Fibroblast of lung (primary cell): ENCODE measurements around the gene CDH12. TPM values are rescaled to one million over a fixed set of nuclear protein-coding genes. Genes with fewer than 3 reads are reported as not detected.
"Not testable (repeated sequence)": the region's sequence is repeated elsewhere in the genome, so short reads cannot be mapped to it uniquely, and the experiment has no call there.

ENCODE experiments used
- DNase-seq, 2 donors: peaks; one replicate each; pipeline versions ENCODE4 v3.0.0 to v3.0.0-alpha.2; 2010; ENCODE audit warnings: low read depth in 2 of 2
- H2AFZ ChIP-seq: 2 replicates; pipeline ENCODE4 v1.5.1; 2012; ENCODE audit warnings: low read length, control low read depth, inconsistent platforms
- H3K27ac ChIP-seq: 2 replicates; pipeline ENCODE4 v1.5.1; 2011; ENCODE audit warnings: low read length, control low read depth; ENCODE audit not compliant: insufficient read depth
- H3K27me3 ChIP-seq: 2 replicates; pipeline ENCODE4 v1.5.1; 2011; ENCODE audit warnings: mild to moderate bottlenecking, low read length; ENCODE audit not compliant: control insufficient read depth, insufficient read depth
- H3K36me3 ChIP-seq: 2 replicates; pipeline ENCODE4 v1.5.1; 2011; ENCODE audit warnings: low read length; ENCODE audit not compliant: control insufficient read depth, insufficient read depth
- H3K4me1 ChIP-seq: 2 replicates; pipeline ENCODE4 v1.5.1; 2011; ENCODE audit warnings: low read length; ENCODE audit not compliant: control insufficient read depth, insufficient read depth; ENCODE audit errors: extremely low read depth
- H3K4me2 ChIP-seq: 2 replicates; pipeline ENCODE4 v1.5.1; 2011; ENCODE audit warnings: low read length, control low read depth; ENCODE audit not compliant: insufficient read depth; ENCODE audit errors: extremely low read depth
- H3K4me3 ChIP-seq, 4 experiments: fragments of 200-600 bp in 1 of 4; sonication (generic) in 1 of 4; replicated peaks in 1 of 4; 2 replicates each; pipeline ENCODE4 v1.5.1; 2011 to 2016; ENCODE audit warnings: low read length in 4 of 4, low read depth in 3 of 4, mild to moderate bottlenecking in 3 of 4, control low read depth in 2 of 4, inconsistent platforms in 1 of 4, mixed read lengths in 1 of 4; ENCODE audit not compliant: insufficient read depth in 1 of 4; ENCODE audit errors: control extremely low read depth in 1 of 4
- H3K79me2 ChIP-seq: 2 replicates; pipeline ENCODE4 v1.5.1; 2012; ENCODE audit warnings: mild to moderate bottlenecking, low read length, inconsistent platforms; ENCODE audit not compliant: control insufficient read depth, insufficient read depth
- H3K9ac ChIP-seq: 2 replicates; pipeline ENCODE4 v1.5.1; 2011; ENCODE audit warnings: mild to moderate bottlenecking, low read length, control low read depth; ENCODE audit not compliant: insufficient read depth
- H3K9me3 ChIP-seq: 2 replicates; pipeline ENCODE4 v1.5.1; 2012; ENCODE audit warnings: low read depth, low read length; ENCODE audit not compliant: control insufficient read depth, insufficient read depth
- H4K20me1 ChIP-seq: 2 replicates; pipeline ENCODE4 v1.5.1; 2011; ENCODE audit warnings: low read length; ENCODE audit not compliant: control insufficient read depth, insufficient read depth; ENCODE audit errors: extremely low read depth
- EZH2 ChIP-seq: IDR thresholded peaks from 2 replicates; pipeline ENCODE4 v1.5.1; 2012; ENCODE audit warnings: low read length, control low read depth, mild to moderate bottlenecking; ENCODE audit errors: missing control alignments
- polyA plus RNA-seq, 2 donors: library from polyadenylated mRNA; depleted of rRNA in 1 of 2; stranded (reverse) in 1 of 2; unstranded in 1 of 2; fragments of >200 nt; gene quantifications; 2 replicates each; pipeline ENCODE4 v1.2.1, GENCODE V29; 2011 to 2012; ENCODE audit warnings: missing spikeins in 1 of 2
- total RNA-seq: library from RNA; depleted of rRNA; stranded (reverse); fragments of >200 nt; gene quantifications from 2 replicates; pipeline ENCODE4 v1.2.1, GENCODE V29; 2014
- TF ChIP-seq, protein P1 (sequence below), 2 donors: IDR thresholded peaks in 1 of 2; conservative IDR thresholded peaks in 1 of 2; 1 replicate in 1 of 2; 2 replicates in 1 of 2; pipeline ENCODE4 v1.5.1; 2011 to 2012; ENCODE audit warnings: low read length in 2 of 2, control low read depth in 1 of 2, inconsistent platforms in 1 of 2, low read depth in 1 of 2, mild to moderate bottlenecking in 1 of 2

Gene CDH12
- total and polyA plus RNA-seq, 2 donors (not counting 1 experiment from before 2014, with no cell fraction given): 0.02 TPM; not detected in 1

DNA sequence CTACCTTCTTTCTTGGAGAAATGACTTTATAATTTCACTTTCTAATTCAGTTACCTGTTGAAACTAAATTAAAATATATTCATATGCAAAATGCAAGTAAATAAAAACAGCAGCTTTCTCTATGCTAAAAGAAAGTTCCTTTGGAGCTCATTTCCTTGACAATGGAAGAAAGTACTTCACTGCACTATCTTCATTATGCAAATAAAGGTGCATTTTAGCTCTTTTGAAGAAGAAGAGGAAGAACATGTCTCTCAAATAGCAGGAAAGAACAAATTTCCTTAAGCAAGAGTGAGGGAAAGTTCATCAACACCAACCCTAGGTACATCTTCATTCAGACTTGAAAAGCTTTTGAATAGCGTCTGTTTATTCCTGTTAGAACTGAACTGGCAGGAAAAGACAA lies 901.6 kb downstream of the CDH12 start:
- not testable (repeated sequence) for H3K4me3 ChIP-seq, H3K27me3 ChIP-seq, DNase-seq, H2AFZ ChIP-seq, H3K4me2 ChIP-seq, H3K4me1 ChIP-seq, H4K20me1 ChIP-seq, H3K79me2 ChIP-seq, H3K36me3 ChIP-seq, H3K9ac ChIP-seq, H3K9me3 ChIP-seq, H3K27ac ChIP-seq

DNA sequence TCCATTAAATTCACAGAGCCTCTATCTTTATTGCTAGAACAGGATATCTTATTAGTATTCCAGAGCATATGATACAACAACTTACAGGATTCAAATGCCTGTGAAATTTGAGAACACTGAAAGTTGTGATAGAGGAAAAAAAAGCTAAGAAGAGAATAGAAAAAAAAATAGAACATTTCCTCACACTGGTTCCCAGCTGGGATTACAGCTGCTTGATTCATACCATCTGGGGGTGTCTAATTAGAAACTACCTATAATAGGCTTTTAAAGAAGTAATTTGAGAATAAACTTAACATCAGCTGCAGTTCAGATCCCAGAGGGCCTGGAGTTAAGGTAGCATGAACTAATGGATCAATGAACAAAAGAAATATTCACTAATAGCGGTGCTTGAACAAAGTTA lies 922.0 kb downstream of the CDH12 start:
- DNase-seq: peak in 1 of 2 donors; percentile 19
- H3K9me3 ChIP-seq: no peaks in the 10 kb centered on the region
- H4K20me1 ChIP-seq: no peaks in the 10 kb centered on the region

DNA sequence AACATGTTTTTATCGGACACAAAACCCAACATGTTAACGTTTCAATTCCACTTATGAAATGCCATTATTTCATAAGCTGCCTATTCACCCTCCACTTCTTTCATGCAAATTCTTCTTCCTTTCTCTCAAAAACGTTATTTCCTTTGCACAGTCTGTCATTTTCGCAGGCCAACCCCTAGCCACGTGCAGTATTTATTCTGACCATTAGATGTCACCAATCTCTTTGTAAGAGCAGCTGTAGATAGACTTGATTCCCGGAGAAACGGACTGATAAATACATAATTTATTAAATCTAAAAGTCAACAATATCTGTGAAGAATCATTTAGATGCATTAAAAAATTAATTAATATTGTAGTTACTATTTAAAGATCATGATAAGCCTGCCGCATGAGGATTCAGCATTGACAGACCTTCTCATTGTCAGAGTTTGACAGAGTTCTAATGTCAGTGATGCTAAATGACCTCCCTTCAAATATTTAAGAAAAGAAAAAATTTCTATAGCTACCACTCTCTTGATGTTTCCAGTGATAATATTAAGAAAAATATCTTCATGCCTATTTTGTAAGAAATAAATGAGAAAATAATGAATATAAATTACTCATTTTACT lies 933.6 kb downstream of the CDH12 start:
- no peaks in the 10 kb centered on the region for H3K27me3 ChIP-seq
- H3K27ac ChIP-seq: no peak overlapping the region
- no peak overlapping the region for H3K4me3 ChIP-seq
- no peaks in the 10 kb centered on the region for H3K36me3 ChIP-seq
- H3K79me2 ChIP-seq: no peaks in the 10 kb centered on the region
- no peak overlapping the region for H3K4me2 ChIP-seq
- H3K4me1 ChIP-seq: no peaks in the 10 kb centered on the region
- DNase-seq: peak; percentile 25 to 71
- H3K9ac ChIP-seq: no peak overlapping the region
- H4K20me1 ChIP-seq: no peaks in the 10 kb centered on the region
- H2AFZ ChIP-seq: no peak overlapping the region
- no peaks in the 10 kb centered on the region for H3K9me3 ChIP-seq
- TF ChIP-seq, protein P1, sequence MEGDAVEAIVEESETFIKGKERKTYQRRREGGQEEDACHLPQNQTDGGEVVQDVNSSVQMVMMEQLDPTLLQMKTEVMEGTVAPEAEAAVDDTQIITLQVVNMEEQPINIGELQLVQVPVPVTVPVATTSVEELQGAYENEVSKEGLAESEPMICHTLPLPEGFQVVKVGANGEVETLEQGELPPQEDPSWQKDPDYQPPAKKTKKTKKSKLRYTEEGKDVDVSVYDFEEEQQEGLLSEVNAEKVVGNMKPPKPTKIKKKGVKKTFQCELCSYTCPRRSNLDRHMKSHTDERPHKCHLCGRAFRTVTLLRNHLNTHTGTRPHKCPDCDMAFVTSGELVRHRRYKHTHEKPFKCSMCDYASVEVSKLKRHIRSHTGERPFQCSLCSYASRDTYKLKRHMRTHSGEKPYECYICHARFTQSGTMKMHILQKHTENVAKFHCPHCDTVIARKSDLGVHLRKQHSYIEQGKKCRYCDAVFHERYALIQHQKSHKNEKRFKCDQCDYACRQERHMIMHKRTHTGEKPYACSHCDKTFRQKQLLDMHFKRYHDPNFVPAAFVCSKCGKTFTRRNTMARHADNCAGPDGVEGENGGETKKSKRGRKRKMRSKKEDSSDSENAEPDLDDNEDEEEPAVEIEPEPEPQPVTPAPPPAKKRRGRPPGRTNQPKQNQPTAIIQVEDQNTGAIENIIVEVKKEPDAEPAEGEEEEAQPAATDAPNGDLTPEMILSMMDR (conservative IDR thresholded peaks at IDR 0.05 in 1 of 2, IDR thresholded peaks at IDR 0.05 in 1 of 2; ENCODE audit: low read depth in 1 of 2, low read length in 2 of 2): peak; percentile 35 to 76
- no peak for TF ChIP-seq EZH2

More for the DNA sequence above, 922.0 kb downstream of the CDH12 start:
- H3K4me2 ChIP-seq: no peak overlapping the region
- no peak for TF ChIP-seq EZH2
- TF ChIP-seq, protein P1 (conservative IDR thresholded peaks at IDR 0.05 in 1 of 2, IDR thresholded peaks at IDR 0.05 in 1 of 2; ENCODE audit: low read depth in 1 of 2, low read length in 2 of 2): no peak
- H3K4me1 ChIP-seq: no peaks in the 10 kb centered on the region
- H3K27me3 ChIP-seq: no peaks in the 10 kb centered on the region
- H3K27ac ChIP-seq: no peak overlapping the region
- H3K4me3 ChIP-seq: no peak overlapping the region
- no peak overlapping the region for H3K9ac ChIP-seq
- no peaks in the 10 kb centered on the region for H3K36me3 ChIP-seq
- H3K79me2 ChIP-seq: no peaks in the 10 kb centered on the region
- H2AFZ ChIP-seq: no peak overlapping the region
